Umbilical cord (tissue), 2 donors: ENCODE data around the gene OR51D1. TPM values are rescaled to one million over a fixed set of nuclear protein-coding genes. Genes with fewer than 3 reads are reported as not detected.

Experiments
- DNase-seq: peaks from one replicate; pipeline ENCODE4 v3.0.0-alpha.2; 2015; ENCODE audit warnings: low spot score
- total RNA-seq: library from RNA; depleted of rRNA; stranded (reverse); fragments of >200 nt; gene quantifications from one replicate; pipeline ENCODE4 v1.2.3, GENCODE V29; 2014; ENCODE audit warnings: low replicate concordance; ENCODE audit not compliant: insufficient read depth

Gene OR51D1
- total RNA-seq, 1 donor from 2014 or later, result 3.1 TPM

DNA sequence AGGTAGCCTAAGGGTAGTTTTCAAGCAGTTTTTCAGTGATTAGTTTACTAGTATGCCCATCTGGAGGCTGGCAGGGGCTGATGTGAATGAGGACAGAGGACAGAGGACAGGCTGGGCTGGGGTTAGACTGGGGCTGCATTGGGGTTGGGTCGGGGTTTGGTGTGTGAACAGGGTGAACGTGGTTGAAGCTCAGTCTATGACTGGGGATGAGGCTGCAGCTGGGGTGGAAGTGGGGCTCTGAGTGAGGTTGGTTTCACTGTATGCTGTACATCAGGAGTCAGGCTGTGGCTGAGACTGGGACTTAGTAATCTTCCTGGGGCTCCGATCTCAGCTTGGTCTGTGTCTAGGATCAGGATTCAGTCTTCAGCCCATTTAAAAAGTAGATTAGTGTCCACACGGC is 7.0 kb downstream of the OR51D1 start:
- DNase-seq, result peak; percentile 89

DNA sequence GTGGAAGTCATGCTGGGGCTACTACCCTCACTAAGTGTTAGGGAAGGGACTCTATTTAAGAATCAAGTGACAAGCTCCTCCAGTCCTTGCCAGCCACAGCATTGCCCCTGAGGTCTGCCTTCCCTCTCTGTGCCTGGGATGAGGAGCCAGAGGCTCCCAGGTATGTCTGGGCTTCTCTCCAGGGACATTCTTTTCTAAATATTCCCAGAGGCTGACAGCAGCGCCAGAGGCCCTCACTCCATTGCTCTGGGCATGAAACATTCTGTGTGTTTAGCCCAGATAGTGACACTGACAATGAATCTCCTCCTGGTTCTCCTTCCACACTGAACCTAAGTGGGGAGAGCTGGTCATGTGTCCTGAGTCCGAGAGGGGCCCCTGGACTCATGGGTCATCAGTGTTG is 8.7 kb downstream of the OR51D1 start:
- no peak for DNase-seq

DNA sequence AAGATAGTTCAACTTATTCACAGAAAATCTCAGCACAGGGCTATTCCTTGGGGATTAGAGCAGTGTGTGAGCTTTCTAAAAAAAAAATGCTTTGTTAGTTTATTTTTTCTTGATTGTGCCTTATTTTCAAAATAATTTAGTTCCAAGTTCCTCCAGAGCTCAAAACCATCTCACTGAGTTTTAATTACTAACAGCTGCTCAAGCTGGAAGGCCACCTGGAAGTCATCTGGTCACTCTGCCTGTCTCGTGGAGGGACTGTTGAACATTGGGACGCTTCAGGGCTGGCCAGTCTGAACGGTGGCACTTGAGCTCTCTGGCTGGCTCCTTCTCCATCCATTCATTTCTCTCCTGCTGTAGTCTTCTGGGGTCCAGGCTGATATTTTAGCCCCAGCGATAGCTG is 10.5 kb downstream of the OR51D1 start:
- no peak for DNase-seq

DNA sequence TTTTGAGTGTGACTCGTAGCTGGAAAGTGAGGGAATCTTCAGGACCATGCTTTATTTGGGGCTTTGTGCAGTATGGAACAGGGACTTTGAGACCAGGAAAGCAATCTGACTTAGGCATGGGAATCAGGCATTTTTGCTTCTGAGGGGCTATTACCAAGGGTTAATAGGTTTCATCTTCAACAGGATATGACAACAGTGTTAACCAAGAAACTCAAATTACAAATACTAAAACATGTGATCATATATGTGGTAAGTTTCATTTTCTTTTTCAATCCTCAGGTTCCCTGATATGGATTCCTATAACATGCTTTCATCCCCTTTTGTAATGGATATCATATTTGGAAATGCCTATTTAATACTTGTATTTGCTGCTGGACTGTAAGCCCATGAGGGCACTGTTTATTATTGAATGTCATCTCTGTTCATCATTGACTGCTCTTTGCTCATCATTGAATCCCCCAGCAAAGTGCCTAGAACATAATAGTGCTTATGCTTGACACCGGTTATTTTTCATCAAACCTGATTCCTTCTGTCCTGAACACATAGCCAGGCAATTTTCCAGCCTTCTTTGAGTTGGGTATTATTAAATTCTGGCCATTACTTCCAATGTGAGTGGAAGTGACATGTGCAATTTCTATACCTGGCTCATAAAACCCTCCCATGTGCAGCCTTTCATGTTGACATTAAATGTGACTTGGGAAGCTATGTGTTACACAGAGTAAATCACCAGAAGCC is 17.5 kb downstream of the OR51D1 start:
- DNase-seq, result no peak

DNA sequence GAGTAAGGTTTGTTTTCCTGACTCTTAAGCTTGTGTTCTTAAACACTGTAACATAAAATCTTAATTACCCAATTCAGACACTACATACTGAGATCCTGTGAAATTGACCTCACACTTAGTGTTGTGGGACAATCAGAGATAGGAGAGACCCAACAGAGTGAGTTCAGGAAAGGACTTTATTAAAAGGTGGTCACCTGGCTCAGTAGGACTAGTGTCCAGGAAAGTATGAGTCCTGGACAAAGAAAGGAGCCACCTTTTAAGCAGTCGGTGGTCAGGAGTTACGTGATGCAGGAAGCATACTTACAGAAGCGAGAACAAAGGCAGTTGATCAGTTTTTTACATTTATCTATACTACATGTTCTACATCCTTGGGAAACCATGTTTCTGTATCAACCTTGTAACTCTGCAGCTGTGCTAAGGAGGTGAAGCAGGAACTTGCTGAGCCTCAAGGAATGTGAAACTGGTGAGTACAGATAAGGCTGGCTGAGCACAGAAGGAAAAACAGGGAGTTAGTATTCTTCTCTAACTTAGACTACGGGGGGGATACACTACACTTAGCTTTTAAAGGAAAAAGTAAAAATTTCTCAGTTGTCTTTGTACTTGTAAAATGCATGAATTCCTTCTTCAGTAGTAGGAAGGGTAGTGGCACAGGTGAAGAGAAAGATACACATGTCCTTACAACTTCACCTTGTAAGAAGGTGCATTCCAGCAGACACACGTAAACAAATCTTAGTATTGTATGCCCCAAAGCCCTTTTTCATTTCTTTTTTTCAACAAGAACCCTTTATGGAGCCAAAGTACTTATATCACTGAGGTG is 21.6 kb downstream of the OR51D1 start:
- DNase-seq, result peak; percentile 74

DNA sequence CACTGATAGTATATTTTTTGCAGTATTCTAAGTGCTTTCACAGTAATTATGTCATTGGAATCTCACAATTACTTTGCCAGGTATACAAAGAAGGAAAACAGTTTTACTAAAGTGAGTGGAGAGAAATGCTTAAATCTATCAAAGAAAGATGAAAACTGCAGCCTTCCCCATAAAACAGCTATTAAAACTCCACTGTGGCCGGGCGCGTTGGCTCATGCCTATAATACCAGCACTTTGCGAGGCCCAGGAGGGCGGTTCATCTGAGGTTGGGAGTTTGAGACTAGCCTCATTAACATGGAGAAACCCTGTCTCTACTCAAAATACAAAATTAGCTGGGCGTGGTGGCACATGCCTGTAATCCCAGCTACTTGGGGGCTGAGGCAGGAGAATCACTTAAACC is 25.6 kb downstream of the OR51D1 start:
- DNase-seq, result no peak

DNA sequence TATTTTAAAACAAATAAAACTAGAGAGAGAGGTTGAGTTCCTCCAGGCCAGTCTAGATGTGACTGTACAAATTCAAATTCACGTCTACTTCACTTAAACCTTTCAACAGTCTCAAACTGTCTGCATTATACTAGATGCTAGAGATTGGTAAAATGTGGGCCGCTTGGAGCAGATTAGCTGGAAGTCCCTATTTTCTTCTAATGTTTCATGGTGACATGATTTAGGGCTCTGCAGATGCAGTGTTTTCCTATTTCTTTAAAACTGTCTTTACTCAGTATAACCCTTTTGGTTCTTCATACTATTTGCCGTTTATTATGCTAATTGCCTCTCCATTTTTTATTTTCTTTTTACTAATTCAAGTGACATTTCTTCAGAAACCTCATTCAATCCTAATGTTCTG is 26.9 kb downstream of the OR51D1 start:
- no peak for DNase-seq

DNA sequence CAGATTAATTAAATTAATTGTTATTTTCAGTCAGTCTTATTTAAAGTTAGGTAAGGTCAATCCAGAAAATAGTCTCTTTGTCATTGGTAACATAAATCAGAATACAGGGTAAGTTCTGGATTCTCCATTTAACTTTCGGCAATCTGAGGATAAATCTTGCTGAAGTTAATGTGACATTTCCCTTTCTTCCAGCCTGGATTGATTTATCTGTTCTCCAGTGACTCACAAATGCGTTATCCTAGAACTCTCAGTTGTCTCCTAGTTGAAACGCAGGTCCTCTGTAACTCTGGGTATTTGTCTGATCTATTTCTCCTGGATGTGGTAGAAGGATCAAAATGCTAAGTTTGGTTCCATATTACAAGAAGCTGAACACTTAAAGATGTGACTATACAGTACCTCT is 27.5 kb downstream of the OR51D1 start:
- no peak for DNase-seq

DNA sequence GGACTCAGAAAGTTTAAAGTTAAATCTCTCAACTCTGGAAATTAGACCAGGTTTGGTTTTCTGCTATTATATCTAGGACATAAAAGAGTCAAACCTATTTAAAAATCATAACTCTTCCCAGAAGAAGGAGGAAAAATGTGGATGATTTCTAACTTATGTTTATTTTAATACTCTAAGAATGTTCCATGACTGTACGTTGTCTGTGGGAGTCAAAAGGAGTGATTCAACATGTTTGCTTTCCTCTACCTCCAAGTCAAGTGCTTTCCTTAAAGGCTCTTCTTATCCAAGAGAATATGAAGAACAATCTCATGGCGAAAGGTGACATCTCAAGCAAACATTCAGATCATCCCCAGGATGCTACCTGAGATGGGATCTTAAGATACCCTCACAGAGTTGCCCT is 28.1 kb downstream of the OR51D1 start:
- DNase-seq, result no peak

DNA sequence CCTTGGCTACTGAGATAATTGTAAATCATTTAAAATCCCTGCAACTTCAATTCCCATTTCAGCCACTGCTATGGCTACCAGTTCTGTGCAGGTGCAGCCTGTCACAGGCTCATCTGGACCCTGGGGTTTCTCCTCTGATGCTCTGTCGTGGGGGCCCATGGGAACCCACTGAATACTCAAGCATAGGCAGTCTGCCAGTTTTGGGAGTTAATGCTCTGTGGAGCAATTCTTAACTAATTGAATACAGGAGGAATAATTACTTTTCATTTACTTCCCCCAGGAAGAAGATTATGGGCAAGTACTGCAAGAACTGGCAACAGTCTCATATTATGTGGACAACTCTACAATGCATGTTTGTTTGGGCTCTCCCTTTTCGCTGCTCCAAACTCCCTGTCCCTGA is 34.5 kb downstream of the OR51D1 start:
- DNase-seq, result no peak

DNA sequence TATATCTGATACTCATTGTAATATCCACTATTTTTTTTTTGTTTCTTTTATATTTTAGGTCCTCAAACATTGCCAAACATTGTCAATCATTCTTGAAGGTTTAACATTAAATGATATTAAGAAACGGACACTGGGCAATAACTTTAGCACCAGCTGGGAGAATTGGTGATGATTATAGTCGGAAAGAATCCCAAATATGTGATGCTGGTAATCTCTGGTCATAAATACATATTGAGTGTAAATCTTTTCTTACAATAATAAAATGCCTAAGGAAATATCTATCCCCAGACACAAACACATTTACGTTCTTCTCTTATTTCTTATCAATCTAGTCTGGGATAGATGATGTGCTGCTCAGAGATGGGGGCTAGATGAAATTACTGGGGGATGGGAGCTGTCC is 35.2 kb downstream of the OR51D1 start:
- peak; percentile 25 for DNase-seq

DNA sequence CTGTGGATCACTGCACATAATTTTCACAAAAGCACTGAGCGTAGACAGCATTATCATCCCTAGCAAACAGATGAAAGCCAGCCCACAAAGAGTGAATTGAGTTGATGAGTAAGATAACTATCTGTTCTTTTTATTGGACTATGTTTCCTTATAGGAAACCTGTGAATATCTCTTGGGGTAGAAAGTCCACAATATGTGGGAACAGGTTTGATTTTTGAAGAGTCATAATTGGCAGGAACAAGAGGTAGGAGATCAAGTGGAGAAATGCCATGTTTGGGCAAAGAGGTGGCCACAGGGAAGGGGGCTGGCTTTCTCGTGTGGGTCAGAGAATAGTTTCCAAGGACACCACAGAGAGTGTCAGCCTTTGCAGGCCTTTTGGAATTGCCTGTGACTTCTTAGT is 36.5 kb downstream of the OR51D1 start:
- DNase-seq, result no peak

DNA sequence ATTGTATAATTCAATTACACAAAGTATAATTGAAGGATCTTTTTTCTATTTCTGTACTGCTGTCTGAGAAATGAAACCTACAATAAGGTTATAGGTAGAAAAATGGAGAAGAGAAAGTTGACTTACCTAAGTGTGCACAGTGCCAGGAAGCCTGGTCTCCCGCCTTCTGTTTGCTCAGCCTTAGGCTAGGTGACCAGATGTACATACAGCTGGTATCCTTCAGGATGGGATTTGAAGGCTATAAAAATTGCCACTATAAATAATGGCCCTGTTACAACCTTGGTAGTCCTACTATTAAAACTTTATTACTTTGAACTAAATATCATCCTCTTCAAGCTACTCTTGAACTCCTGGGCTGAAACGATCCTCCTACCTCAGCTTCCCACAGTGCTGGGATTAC is 40.7 kb downstream of the OR51D1 start:
- no peak for DNase-seq

DNA sequence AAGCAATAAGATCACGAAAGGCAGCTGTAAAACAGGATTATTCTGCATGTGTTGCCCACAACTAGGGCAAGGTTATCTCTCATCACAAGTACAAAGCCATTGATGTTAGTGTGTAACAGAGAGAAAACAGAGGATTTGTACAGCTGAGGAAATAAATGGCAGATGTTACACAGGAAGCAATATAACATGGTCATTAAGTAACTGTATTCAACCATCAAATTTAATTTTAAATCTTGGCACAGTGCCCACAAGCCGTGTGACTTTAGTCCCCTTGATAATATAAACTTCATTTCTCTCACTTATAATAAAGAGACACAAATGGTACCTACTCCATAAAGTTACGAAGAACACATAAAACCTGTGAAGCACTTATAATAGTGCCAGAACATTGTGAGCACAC is 43.1 kb downstream of the OR51D1 start:
- DNase-seq, result no peak

DNA sequence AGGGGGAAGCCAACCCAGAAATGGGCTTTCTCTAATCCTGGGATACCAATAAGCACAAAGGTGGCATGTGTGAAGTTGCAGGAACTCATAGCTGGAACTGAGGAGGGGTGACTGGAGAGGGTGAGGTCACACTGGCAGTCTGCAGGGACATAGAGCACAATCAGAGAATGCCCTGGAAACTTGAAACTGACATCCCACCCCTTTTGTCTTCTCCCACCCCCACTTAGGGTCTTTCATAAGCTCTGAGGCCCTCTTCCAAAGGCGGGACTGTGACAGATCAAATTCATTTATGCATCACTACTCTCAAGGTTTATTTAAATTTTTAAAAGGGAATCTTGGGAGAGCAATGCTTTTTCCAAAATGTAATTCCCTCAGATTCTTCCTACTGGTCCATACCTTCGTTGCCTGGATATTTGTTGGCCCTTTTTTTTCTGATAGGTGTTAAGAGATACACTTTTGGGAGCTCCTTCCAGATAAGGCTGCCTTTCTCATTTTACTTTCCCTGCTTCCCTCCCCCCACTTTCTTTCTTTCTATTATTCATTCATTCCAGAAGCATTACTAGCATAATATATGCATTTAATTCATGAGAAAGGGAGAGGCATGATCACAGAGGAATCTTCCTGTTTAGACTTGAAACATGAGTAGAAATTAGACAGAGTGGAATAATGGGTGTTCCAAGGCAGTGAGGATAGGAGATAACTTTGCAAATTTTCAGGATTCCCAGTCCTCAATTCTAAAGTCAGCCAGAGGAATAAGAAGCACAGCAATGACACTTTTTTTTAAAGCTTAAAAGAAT is 45.5 kb downstream of the OR51D1 start:
- DNase-seq, result no peak

DNA sequence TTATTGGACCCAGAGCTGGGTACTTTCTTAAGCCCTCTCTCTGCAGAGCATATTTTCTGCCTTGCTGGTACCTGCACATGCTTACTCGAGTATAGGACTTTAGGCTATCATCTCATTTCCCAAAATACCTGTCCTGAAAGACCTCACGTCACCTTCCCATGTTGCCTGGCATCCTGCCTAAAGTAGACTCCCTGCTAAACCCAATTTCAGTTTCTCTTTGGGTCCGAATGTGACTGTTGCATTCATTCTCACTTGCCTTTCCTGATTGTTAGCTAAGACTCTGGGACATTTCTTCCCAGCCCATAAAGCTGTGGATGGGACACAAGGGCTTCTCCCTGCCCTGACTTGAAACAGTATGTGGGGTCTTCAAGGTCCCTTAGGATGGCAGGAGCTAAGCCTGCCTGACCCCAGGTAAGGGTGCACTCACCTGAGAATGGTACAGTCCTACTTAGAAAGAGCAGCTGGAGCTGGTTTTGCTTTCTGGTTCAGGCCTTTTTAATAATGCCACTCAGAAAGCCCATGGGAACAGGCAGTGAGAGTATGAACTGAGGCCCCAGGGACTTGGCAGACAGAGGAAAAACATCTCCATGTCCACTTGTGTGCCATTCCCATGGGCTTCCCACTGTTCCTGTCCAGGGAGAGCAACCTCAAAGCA is 47.5 kb downstream of the OR51D1 start:
- no peak for DNase-seq

Other genes with a start within 250 kb of the OR51D1 start
- 30.8 TPM for gene TRIM21, start 243.8 kb upstream of the OR51D1 start, total RNA-seq
- gene OR52K2, start 188.2 kb upstream of the OR51D1 start, total RNA-seq, result not detected
- 0.96 TPM for gene OR52K1, start 154.8 kb upstream of the OR51D1 start, total RNA-seq
- gene OR52M1, start 92.3 kb upstream of the OR51D1 start, total RNA-seq, result 1.9 TPM
- 4.8 TPM for gene OR52I2, start 55.7 kb upstream of the OR51D1 start, total RNA-seq
- gene OR52I1, start 43.4 kb upstream of the OR51D1 start, total RNA-seq, result 5.5 TPM
- 12.5 TPM for gene TRIM68, start 29.2 kb upstream of the OR51D1 start, total RNA-seq
- 2.4 TPM for gene OR51E1, start 6.5 kb downstream of the OR51D1 start, total RNA-seq
- gene OR51E2, start 60.4 kb downstream of the OR51D1 start, total RNA-seq, result 6.0 TPM
- not detected for gene MMP26, start 67.3 kb downstream of the OR51D1 start, total RNA-seq
- not detected for gene OR51F1, start 132.5 kb downstream of the OR51D1 start, total RNA-seq
- not detected for gene OR52R1, start 166.9 kb downstream of the OR51D1 start, total RNA-seq
- 1.7 TPM for gene OR51F2, start 183.8 kb downstream of the OR51D1 start, total RNA-seq
- 2.9 TPM for gene OR51S1, start 211.7 kb downstream of the OR51D1 start, total RNA-seq
- 2.2 TPM for gene OR51T1, start 244.4 kb downstream of the OR51D1 start, total RNA-seq